Globus pallidus (tissue), 1 donor: Measurements from ENCODE around the gene ARF6.
"Not testable (repeated sequence)": the region's sequence is repeated elsewhere in the genome, so short reads cannot be mapped to it uniquely, and the experiment has no call there.

ENCODE experiments used
- DNase-seq: peaks from one replicate; pipeline ENCODE4 v3.0.0-alpha.2; 2015; ENCODE audit warnings: low spot score

ARF6 gene

DNA sequence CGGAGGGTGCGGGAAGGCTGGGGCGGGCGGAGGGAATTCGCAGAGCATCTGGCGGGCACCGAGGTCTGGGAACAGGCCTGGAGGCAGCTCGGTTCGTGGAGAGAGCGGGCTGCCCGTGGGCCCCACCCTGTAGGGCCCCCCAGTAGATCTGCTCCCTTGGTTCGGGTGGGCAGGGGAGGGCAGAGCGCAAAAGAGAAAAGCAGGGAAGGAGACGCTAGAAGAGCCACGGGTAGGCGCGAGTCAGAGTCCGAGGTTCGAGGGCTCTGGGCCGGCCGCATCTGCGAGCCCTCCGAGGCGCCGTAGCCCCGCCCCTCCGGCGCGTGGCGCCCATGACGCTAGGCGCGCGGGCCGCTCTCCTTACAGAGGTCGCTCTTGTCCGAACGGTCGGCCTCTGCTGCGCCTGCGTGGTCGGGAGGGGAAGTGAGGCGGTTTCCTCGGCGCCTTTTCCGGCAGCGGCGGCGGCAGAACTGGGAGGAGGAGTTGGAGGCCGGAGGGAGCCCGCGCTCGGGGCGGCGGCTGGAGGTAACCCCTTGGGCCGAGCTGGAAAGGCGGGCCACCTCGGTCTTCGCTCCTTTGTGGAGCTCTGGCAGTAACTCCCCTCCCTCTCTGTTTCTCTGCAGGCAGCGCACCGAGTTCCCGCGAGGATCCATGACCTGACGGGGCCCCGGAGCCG, at the start of gene ARF6:
Gene ARF6, plus strand, starts transcription at position 447 of the 673 bp plus-strand sequence. CDS start 655 bp downstream, outside the sequence.
- peak; percentile 97 for DNase-seq

DNA sequence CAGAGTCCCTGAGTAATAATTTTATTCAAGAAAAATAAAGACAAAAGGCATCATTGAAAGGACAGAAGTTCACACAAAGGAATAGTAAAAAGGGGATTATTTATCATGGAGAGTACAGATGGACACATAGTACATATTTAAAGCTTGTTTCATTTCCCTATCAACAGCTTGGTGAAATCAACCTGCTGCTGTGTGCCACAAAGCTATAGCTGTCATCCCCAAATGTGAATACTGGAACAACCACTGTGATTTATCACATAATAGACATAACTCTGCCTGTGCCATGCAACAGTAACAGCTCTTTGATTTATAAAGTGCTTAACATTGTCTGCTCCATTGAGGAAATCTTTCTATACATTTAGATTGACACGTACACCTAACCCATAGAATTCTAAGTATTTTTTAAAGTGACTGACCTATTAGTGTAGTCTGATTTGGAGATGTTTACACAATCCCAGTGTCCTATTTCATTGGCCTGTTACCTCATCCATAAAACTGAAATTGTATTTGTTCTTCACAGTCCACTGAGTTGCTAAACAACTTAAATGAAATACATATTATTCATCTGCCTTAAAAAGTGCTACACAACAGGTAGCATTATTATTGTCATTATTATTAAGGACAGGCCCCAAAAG, 43.6 kb upstream of the ARF6 start:
- DNase-seq = no peak

DNA sequence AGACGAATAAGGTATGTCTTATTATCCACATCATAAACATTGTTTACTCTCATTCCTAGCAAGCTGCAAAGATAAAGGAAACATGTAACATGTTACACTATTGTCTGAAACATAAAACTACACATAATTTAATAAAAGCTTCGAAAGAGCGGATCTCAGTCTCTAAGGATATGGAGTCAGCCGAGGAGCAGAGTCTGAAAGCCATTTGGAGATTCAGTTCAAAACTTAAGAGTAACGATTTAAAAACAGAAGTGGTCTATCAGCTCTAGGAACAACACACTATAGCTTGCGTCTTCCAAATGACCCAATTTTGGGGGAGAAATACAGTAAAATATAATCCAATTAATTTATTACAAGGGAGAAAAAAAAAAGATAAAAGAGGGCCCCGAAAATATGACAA, 41.1 kb upstream of the ARF6 start:
- no peak for DNase-seq

DNA sequence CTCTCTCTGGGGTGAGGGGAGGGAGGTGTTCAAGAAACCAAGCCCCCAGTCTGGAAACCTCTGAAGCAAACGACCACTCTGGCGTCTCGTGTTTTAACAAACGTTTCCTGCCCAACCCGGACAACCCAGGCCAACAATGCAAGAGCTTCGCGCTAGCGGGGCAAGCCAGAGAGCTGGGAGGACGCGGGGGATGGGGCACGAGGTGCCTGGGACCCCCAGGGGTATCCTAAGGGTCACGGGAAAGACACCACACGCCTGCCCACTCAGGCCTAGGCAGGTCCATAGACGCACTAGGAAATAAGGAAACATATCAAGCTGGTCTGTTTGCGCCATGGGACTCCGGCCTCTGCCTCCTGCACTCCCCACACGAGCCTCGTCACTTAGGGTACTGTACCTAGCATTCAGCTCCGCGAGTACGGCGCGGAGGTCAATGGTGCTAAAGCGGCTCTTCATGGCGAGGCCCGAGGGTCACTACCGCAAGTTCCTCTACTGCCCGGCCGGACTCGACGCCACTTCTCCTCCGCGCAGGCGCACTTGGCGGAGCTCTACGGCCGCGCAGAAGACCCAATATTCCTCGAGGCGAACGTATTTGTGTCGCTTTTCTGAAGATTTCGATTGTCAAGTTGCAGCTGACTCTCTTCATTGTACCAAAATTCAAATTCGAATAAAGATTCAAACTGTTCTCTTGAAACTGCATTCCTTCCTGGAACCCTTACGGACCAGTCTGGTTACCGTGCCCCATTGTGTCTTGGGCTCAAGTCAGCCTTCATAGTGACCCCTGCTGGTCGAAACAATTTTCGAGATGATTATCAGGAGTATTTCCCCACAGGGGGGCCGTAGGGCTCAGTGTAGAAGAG, 40.4 kb upstream of the ARF6 start, which contains the start of gene NEMF:
Gene NEMF, minus strand, starts transcription at position 488 of the 857 bp plus-strand sequence. Its CDS starts 35 bp downstream, at position 453.
- DNase-seq = peak; percentile 92

DNA sequence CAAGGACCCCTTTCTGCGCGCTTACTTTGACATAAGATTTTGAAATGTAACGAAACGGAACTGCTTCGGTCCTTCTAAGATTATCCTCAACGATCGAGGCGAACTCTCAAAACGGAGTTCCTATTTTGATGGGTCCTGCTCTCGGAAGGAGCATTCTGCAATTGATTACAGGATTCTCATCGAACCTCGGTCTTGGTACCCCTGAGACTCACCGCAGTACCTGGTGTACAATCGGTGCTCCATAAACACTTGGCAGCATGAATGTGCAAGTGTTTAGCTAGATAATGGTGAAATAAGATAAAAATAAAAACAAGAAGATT, 39.8 kb upstream of the ARF6 start:
- DNase-seq = no peak

- DNase-seq = peak; percentile 67
These were observed 39.1 kb upstream of the ARF6 start for GRCh38 chr14:49853572-49854375.

GRCh38 chr14:49857427-49858003, 35.4 kb upstream of the ARF6 start:
- DNase-seq = peak; percentile 43

GRCh38 chr14:49858383-49858782, 34.5 kb upstream of the ARF6 start:
- no peak for DNase-seq

DNA sequence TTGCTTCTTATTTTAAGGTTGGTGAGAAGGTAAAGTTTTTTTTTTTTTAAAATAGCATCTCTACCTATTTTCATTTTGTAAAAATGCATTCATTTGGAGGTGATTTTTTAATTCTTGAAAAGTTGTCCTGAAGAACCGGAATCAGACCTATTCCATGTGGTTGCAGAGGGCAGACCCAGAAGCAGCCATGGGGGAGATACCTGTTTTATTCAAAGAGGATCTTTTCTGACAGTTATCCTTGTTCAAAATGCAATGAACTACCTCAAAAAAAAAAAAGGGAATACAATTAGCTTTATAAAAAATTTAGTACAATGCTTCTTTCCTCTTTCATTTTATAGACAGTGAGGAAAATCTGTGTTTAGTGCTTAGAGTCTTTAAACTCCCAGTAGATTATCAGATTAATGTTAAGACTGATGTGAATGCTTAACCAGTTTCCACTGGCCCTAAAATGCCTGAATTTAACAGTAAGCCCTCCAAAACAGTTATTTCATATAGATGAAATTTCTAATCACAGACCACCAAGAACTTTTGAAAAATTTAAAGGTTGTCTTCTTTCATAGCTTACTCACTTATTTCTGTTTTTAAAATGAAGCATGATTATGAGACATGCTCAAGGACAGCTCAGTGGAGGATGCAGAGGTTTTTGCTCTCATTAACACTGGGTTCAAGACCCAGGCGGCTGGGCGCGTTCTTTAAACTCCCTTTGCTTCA, 31.7 kb upstream of the ARF6 start:
- DNase-seq = no peak

DNA sequence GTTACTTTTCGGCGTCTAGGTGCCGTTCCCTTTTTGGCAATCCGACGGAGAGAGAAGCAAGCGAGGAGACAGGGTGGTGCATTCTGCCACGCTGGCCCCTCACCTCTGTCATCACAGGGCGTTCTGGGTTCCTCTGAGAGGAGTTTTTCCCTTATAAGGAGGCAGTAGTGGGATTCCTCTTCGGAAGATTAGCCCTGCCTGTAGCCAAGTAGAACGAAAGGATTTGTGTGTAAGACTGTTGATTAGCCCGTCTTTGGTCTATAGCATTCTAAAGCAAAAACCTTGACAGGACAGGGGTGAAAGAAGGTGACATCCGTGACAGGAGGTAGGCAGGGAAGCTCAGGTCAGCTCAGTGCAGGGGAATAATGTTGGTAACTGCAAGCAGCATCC, 31.2 kb upstream of the ARF6 start:
- DNase-seq = peak; percentile 63

GRCh38 chr14:49862089-49862673, 30.7 kb upstream of the ARF6 start:
- DNase-seq = peak; percentile 87

DNA sequence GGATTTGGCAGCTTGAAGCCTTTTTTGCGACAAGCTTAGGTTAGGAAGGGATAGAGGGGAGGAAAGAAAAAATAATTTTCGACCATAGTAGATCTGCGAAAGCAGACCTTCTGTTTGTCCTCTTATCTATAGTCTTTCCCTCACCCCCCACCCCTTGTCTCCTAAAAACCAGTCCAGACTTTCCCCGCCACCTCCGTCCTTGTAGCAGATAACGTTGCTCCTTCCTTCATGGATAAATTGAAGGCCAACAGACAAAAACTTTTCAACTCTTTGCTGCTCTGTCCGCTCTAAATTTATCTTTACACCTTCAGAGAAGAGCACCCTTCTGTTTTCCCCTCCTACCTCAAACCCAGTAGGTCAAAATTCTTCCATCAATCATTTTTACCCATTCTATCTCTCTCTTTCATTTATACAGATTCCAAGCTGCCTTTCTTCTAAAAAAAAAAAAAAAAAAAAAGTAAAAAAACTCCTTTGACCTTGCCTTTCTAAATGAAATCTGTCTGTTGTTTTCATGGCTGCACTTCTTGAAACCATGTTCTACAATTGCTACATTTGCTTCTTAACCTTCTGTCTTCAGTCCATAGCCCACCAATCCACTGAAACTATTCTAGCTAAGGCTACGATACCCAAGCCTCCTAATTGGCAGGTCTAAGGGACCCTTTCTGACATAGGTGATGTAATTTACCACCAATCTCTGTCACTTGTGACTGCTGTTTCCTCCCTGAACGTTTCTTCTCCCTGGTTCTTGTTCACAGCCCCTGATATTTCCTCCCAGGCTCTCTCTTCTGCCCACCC, 29.2 kb upstream of the ARF6 start:
- no peak for DNase-seq

GRCh38 chr14:49865431-49865859, 27.4 kb upstream of the ARF6 start:
- peak; percentile 55 for DNase-seq

- DNase-seq = peak; percentile 90
These were observed 24.8 kb upstream of the ARF6 start for GRCh38 chr14:49867831-49868719.

DNA sequence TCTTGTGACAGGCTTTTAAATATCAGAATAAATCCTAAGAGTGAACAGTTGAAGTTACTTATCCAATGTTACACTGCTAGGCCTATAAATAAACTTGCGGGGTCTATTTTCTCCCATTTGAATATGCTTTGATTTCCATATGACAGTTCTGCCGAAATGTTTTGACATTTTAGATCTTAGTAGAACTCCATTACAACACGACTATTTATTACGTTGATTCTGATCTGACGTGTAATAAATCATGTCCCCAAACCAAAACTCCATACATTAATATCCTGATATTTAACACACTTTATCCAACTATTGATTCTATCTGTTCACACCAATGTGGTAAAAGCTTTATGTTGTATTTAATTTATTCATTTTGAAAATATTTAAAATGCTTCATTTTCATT, 24.2 kb upstream of the ARF6 start:
- DNase-seq = no peak

DNA sequence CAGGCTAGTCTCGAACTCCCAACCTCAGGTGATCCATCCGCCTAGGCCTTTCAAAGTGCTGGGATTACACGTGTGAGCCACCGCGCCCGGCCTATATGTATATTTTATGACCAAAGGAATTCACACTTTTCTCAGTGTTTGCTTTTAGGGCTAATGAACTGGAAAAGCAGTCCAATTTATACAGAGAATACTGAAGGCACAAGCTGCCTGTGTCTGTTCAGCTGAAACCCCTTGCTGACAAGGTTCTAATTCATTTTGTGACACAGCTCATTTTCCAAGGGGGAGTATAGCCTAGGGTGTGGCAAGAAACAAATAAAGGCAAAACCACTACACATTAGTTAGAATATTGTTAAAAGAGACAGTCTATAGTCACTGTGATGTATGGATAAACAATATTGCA, 22.0 kb upstream of the ARF6 start:
- DNase-seq = no peak

GRCh38 chr14:49873548-49873947, 19.3 kb upstream of the ARF6 start:
- not testable (repeated sequence) for DNase-seq

DNA sequence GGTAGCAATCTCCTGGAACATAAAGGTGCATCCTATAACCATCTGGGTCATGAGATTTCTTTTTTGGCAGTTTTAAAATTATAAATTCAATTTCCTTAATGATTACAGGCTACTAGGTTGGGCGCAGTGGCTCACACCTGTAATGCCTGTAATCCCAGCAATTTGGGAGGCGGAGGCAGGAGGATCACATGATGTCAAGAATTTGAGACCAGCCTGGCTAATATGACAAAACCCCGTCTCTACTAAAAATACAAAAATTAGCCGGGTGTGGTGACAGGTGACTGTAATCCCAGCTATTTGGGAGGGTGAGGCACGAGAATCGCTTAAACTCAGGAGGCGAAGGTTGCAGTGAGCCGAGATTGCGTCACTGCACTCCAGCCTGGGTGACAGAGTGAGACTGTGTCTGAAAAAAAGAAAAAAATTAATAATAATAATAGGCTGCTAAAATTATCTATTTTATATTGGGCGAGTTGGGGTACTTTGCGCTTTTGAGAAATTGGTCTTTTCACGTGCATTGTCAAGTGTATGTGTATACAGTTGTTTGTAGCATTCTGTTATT, 17.2 kb upstream of the ARF6 start:
- DNase-seq = no peak
